Retinal pigment epithelial cell (primary cell): ENCODE measurements around the gene CSNK1G1.
A peak's percentile ranks its signal among the peaks of the same experiment; 100 is the strongest.
"Not testable (repeated sequence)": the region's sequence is repeated elsewhere in the genome, so short reads cannot be mapped to it uniquely, and the experiment has no call there.

ENCODE experiments used
- DNase-seq: peaks from one replicate; pipeline ENCODE4 v3.0.0-alpha.2; 2010; ENCODE audit warnings: low read depth
- H3K4me3 ChIP-seq: 2 replicates; pipeline ENCODE4 v1.5.1; 2011; ENCODE audit warnings: mild to moderate bottlenecking, low read length, control low read depth, moderate library complexity
- TF ChIP-seq, protein P1 (sequence below): conservative IDR thresholded peaks from 2 replicates; pipeline ENCODE4 v1.5.1; 2011; ENCODE audit warnings: low read depth, low read length, control low read depth, inconsistent platforms

The CSNK1G1 gene

DNA sequence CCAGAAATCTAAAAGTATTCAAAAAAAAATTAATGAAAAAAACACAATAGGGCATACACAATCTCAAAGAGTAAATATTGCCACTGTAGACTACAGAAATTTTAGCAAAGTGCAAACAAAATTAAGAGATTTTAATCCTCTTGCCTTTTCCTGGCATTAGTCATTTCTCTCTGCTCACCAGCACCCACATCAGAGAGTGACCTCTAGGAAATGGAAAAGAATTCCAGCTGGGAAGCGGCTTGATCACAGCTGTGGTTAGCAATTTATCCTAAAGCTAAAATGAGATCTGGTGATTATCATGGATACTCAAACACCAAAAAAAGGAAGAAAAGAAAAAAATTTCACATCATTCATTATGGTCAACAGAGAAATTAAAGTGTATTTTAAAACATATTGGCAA, 7.5 kb downstream of the CSNK1G1 start:
- DNase-seq = no peak
- TF ChIP-seq, protein P1, sequence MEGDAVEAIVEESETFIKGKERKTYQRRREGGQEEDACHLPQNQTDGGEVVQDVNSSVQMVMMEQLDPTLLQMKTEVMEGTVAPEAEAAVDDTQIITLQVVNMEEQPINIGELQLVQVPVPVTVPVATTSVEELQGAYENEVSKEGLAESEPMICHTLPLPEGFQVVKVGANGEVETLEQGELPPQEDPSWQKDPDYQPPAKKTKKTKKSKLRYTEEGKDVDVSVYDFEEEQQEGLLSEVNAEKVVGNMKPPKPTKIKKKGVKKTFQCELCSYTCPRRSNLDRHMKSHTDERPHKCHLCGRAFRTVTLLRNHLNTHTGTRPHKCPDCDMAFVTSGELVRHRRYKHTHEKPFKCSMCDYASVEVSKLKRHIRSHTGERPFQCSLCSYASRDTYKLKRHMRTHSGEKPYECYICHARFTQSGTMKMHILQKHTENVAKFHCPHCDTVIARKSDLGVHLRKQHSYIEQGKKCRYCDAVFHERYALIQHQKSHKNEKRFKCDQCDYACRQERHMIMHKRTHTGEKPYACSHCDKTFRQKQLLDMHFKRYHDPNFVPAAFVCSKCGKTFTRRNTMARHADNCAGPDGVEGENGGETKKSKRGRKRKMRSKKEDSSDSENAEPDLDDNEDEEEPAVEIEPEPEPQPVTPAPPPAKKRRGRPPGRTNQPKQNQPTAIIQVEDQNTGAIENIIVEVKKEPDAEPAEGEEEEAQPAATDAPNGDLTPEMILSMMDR = no peak
- no peak overlapping the region for H3K4me3 ChIP-seq

DNA sequence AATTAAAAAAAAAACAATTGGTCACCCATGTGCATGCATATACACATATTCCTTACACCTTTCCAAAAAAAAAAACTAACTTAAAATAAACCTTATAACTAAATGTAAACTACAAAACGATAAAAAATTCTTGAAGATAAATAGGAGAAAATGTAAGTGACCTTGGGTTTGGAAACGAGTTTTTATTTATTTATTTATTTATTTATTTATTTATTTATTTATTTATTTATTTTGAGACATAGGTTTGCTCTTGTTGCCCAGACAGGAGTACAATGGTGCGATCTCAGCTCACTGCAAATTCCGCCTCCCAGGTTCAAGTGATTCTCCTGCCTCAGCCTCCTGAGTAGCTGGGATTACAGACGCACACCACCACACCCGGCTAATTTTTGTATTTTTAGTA, 9.7 kb downstream of the CSNK1G1 start:
- not testable (repeated sequence) for DNase-seq, H3K4me3 ChIP-seq

DNA sequence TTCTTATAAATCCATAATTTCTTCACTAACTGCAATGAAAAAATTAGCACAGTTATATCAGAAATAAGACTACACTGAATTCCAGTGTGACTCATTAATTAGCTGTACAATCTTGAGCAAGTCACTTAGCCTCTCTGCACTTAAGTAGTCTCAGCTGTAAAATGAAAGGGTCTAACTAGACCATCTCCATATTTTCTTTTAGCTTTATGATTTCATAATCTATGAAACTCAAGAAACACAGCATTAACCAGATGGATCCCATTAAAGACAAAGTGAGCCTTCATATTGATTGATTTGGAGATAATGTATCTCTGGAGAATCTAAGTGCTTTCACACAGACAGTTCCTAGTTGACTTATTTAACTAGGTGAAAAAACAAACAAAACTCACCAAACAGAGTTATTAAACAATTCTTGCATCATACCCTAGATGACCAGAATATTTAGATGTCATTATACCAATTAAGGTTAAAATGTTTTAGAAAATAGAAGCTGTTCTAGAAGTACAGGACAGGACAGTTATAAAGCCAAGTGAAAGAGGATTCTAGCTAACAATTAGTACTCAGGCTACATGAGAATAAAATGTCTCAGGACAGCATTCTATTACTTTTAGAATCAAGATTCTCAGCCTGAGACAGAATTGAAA, 11.2 kb downstream of the CSNK1G1 start:
- no peak for DNase-seq
- TF ChIP-seq, protein P1 = no peak
- H3K4me3 ChIP-seq = no peak overlapping the region

DNA sequence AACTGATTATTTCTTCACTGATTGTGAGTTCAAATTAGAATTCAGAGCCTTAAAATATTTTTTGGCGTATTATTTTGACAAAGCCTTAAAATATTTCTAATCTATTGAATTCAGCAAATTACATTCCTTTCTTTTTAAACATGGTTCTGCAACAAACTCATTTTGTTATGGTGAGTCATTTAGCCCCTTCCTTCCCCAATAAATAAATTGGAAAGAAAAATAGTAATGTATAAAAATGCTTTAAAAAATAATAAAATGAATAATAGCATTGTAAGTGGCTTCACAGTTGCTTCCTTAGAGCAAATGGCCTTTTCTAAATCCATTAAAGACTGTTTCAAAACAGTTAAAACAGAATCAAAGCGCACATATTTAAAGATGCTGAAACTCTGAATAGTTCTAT, 12.1 kb downstream of the CSNK1G1 start:
- no peak overlapping the region for H3K4me3 ChIP-seq
- TF ChIP-seq, protein P1 = no peak
- no peak for DNase-seq

DNA sequence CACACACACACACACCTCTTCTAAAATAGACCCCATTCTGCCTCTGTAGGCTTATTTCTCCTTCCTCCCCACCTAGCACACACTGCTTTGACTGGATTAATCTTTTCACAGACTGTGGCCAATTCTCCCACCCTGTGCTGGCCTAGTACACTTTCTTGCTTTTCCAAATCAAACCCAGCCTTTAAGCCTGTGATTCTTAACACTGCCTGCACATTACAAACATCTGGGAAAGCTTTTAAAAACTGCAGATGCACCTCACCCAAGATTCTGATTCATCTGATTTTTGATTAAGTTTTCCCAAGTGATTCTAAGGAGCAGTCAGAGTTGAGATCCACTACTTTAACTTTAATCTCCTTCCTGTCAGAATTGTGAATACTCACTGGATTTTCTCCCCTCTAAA, 12.8 kb downstream of the CSNK1G1 start:
- no peak for DNase-seq
- TF ChIP-seq, protein P1 = no peak
- no peak overlapping the region for H3K4me3 ChIP-seq

DNA sequence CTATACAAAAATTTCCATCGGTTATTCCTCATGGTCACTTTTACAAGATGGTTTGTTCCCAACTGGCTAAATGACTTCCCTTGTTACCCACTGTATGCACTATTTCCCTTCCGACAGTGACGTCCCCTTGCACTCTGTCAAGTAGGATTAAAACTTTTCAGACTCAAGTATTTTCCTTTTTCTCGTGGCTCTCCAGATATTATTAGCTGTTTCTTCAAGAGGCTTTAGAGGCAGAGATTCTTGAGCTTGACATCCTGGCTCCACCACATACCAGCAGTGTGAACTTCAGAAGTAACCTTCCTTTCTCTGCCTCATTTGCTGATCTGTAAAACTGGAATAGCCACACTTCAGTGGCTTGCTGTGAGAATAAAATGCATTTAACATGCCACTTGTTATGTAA, 14.0 kb downstream of the CSNK1G1 start:
- DNase-seq = peak; percentile 67
- TF ChIP-seq, protein P1 = no peak
- H3K4me3 ChIP-seq = no peak overlapping the region

DNA sequence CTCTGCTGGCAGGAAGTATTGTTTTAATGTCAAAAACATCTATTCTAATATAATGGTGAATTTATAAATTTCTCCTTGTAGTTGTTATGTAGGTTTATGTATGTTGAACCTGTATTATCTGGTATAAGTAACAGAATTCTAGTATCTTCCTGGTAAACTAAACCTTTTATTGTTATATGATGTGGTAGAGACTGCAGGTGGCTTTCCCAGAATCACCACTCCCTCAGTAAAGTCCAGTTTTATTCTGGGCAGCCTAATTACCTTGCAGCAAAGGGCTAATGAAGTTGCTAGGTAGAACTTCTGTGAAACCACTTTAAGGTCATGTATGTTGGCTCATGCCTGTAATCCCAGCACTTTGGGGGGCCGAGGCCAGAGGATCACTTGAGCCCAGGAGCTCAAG, 15.6 kb downstream of the CSNK1G1 start:
- no peak for DNase-seq
- H3K4me3 ChIP-seq = no peak overlapping the region
- TF ChIP-seq, protein P1 = no peak
